Inferior parietal cortex (tissue), 1 donor: Measurements from ENCODE around the gene ATP10A.

Experiments
- DNase-seq: peaks from one replicate; pipeline ENCODE4 v3.0.0-alpha.2; 2016; ENCODE audit errors: extremely low spot score

The ATP10A gene

GRCh38 chr15:25812845-25813244 lies 50.3 kb downstream of the ATP10A start:
- no peak for DNase-seq

DNA sequence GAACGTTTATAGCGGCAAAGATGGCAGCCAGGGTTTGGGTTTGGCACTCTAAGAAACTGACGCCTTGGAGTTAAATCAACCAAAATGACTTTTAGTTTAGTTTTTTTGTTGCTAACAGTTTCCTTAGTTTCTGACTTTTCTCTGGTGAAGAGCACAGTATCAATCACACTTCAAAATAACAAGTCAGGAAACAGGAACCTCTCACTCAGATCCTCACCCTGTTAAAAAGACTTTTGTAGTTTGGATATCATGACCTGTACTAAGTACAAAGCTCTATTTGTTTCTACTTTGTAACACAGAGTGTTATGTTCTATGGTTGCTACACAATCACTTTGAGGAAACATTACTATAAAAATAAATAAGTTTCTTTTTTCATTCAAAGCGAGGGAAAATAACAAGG lies 51.1 kb downstream of the ATP10A start:
- DNase-seq: no peak

DNA sequence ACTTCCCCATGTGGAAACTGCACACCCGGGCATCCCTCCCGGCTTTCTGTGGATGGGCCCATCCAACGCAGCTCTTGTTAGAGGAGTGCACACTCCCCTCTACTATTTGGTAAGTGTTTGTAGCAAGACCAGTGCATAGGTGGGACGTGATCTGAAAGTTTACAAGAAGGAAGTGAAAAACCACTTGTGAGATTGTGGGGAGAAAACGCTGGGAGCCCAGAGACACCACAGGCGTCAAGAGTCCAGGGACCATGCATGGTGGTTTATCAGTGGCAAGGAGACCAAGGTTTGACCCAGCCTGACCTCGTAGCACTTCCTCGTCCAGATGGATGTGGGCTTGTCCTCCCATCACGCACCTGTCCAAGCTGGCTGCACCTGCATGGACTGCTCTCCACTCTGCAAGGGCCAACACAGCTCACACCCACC lies 51.6 kb downstream of the ATP10A start:
- DNase-seq: no peak

- DNase-seq: no peak
Observed at GRCh38 chr15:25810631-25811091, 52.5 kb downstream of the ATP10A start.

DNA sequence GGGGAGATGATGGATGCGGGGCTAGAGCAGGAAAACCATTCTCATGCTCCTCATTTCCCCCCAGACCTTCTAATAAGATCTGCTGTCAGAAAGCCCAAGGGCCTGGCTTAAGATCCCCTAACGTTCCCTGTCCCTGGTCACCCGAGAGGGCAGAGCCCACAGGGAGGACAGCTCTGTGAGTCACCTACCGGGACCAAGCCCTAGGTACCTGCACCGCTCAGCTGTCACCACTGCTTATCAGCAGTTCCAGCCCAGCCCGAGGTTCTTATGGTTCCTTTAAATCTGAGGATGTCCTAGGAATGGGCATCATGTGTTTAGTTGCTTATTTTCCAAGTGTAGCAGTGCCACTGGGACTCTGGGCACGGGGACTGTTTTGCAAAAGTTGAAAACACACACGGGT lies 53.0 kb downstream of the ATP10A start:
- DNase-seq: no peak

DNA sequence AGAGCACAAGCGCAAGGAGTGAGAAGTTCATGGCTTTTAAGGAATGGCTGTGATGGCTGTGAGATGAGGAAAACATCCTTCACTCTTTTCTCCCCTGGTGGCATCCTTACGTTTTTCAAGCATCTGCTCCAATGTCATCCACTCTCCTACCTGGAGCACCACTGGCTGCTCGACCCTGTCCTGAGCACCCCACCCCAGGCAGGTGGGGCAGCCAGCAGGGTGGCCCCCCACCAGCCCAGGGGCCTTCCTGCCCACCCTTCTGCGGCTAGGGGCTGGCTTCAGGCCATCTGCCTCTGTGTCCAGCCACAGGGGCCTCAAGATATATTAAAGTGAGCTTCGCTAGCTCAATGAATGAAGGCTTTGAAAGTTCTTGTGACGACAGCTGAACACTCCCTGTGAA lies 56.1 kb downstream of the ATP10A start:
- no peak for DNase-seq

DNA sequence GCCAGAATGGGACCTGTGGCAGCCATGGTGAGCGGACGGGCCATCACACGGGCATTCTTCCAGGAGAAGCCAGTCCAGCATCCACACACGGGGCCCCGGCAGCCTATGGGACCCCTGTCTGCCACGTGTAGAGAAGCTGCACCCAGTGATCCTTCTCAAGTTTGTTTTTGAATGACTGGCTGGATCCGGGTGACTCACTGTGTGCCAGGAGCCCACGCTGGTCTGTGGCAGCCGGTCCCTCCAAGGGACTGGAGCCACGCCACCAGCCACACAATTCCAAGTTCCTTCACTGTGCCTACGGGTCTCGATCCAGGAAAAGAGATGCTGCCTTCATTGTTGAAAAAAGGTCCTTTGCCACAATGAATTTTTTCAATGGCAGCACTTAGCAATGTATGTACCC lies 58.1 kb downstream of the ATP10A start:
- DNase-seq: no peak

- DNase-seq: no peak
Observed at GRCh38 chr15:25804451-25804850, 58.7 kb downstream of the ATP10A start.

DNA sequence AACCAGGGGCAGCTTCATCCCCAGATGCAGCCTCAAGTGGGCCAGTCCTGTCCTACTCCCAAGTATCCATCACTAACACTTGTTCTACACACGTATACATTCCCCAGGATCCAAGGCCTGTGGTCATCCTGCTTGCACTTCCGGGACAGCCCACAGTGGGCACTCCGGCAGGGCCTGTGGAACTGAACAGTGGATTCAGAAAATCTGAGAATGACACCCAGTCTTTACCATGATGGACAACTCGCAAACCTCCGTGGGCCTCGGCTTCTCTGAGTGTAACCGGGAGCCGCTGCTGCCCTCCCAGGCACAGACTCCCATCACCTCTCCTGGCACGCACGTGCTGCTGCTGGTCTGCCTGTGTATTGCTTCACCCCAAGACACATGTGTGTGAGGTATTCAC lies 59.6 kb downstream of the ATP10A start:
- no peak for DNase-seq

DNA sequence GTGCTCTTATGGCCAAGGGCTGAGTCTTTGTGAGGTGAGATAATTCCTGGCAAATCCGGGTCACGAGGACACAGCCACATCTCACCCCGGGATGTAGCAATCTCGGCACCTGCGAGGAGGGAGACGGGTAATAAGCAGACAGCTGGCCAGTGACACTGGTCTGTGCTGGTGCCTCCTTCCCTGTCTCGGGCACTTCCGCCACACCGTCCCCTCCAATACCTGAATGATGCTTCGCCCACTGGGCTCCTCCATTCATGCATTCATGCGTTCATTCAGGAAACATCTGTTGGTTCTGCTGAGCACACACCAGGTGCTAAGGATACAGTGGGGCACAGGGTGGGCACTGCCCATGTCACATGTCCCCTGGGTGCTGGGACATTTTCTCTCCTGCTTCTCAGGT lies 60.1 kb downstream of the ATP10A start:
- DNase-seq: no peak

- no peak for DNase-seq
Observed at GRCh38 chr15:25802285-25802830, 60.8 kb downstream of the ATP10A start.

DNA sequence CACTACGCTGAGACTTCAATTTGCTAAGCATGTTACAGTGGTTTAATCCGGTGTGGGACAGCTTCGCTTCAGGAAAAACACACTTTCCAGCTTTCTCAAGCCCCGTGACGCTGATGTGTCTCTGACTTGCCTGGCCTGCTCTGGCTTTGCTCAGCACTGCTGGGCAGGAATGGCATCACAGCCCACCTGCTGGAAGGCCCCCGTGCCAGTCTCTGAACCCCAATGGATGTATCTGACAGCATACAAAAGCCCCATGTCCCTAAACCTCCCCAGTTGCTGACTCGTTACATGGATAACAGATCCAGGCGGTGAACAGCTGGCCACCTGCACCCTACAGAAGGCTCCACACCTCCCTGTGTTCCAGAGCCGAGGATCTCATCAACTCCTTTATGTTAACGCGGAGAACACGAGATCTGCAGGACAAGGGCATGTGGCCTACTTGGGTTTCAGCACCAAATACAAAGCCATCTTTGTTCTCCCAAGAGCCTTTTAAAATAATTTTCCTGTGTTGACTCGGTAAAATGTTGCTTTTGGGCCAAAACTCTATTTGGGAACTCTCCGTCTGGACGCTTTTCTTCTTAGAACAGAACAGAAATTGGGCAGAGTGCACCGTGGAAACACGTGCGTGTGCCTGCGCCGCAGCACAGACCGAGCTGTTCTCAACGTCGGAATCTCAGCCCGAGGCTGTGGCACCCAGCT lies 61.4 kb downstream of the ATP10A start:
- peak; percentile 16 for DNase-seq

DNA sequence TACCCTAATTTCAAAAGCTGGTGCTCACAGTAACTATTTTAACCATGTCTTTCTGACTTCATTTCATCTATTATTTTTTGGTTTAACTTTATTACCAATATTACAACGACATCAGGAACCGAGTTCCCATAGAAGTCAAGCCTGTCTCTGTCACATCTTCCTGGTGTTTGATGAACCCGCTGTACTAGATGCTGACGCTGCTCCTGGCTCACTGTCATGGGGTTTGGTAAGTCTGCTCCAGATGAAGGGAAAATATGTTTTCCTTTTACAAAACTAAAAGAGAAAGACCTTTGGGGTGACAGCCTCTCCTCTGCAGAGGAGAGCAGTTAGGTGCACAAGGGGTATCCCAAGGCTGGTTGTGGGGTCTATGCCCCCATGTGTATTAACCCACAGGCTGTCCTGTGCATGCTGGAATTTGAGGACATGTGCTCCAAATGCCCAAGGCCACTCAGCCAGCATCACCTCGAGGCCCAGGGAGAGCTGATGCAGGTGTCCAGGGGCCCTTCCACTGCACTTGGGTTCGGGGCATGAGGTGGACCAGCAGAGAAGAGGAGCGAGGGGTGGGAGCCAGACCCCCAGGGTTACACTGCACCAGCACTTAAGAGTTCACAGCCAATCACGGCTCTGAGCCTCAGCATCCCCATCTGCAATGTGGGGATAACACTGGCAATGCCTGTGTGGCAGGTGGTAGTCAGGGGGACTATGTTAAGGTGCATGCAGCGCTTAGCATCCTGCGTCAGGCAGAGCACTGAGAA lies 62.2 kb downstream of the ATP10A start:
- DNase-seq: no peak

GRCh38 chr15:25799906-25800700 lies 63.0 kb downstream of the ATP10A start:
- DNase-seq: no peak

- no peak for DNase-seq
Observed at GRCh38 chr15:25797936-25798901, 64.9 kb downstream of the ATP10A start.

DNA sequence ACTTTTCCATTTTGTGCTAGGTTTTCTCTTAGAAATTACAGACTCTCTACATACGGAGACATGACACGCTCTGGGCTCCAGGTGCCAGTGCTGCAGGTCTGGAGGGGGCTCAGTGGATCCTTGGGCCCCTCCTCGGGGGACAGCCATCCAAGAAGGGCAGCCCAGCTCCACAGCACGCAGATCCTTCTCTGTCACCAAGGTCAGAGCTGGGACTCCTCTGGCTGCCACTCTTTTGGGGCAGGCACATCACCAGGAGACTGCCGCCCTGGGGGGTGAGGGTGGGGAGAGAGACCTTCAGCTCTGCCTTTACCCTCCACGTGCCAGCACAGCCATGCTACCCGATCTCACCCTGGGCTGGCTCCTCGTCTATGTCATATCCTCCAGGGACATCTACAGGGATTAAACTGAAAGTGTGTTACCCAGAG lies 65.6 kb downstream of the ATP10A start:
- no peak for DNase-seq

DNA sequence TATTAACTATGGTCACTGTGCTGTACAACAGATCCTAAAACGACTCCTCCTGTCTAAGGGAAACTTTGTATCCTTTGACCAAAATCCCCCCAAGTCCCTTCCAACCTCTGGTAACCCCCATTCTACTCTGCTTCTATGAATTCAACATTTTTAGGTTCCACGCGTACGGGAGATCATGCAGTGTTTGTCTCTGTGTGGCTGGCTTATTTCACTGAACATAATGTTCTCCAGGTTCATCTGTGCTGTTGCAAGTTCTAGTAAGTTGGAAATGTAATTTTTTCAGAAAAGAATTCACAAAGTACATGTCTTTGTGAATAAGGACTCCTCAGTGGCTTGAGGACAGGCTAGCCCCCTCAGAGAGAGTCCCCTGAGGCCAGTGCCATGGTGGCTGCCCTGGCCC lies 66.1 kb downstream of the ATP10A start:
- no peak for DNase-seq

DNA sequence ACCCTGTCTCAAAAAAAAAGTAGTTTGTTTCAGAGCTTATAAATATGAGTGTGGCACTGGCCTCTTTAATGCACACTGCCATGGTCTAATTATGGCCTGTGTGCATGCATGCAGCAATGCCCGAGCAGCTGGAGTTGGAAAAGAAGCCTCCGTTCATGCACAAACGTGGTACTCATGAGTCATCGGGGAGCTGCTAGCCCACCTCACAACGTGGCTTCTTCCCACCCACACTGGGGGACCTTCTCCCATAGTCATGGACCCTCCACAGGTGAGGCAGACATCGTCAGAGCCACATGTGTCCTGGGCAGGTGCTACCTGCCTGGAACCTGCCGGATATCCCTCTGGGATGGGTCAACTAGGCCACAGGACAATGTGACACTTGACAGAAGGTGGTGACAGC lies 66.7 kb downstream of the ATP10A start:
- DNase-seq: no peak

- DNase-seq: no peak
Observed at GRCh38 chr15:25795712-25796111, 67.4 kb downstream of the ATP10A start.

DNA sequence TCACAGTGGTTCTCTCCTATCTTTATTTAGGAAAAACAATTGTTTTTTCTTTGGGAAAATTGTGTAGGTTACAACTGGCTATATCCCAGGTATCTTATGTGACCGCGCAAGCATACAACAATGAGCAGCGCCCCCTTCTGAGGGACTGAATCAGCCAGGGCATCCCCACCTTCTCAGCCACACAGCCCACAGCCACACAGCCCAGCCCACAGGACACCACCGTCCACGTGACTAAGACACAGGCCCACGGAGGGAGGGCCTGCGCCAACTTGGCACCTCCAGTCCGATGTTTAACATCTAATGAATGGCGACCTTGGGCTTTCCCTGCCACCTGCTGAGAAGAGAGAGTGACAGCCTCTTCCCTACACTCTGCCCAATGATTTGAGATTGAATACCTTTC lies 68.1 kb downstream of the ATP10A start:
- no peak for DNase-seq
